Glomerular visceral epithelial cell (primary cell): ENCODE measurements around the gene ANKRD44.
A peak's percentile ranks its signal among the peaks of the same experiment; 100 is the strongest.

Source experiments
- DNase-seq: peaks from one replicate; pipeline ENCODE4 v3.0.0-alpha.2; 2016; ENCODE audit errors: extremely low spot score

The ANKRD44 gene

GRCh38 chr2:196957881-196958525 is 352.6 kb downstream of the ANKRD44 start:
- no peak for DNase-seq

- DNase-seq: no peak
These were observed 353.1 kb downstream of the ANKRD44 start for GRCh38 chr2:196957442-196957841.

- no peak for DNase-seq
These were observed 354.5 kb downstream of the ANKRD44 start for GRCh38 chr2:196956069-196956468.

- no peak for DNase-seq
These were observed 355.5 kb downstream of the ANKRD44 start for GRCh38 chr2:196955036-196955435.

- DNase-seq: no peak
These were observed 356.6 kb downstream of the ANKRD44 start for GRCh38 chr2:196954001-196954400.

GRCh38 chr2:196952936-196953335 is 357.6 kb downstream of the ANKRD44 start:
- no peak for DNase-seq

- DNase-seq: no peak
These were observed 358.6 kb downstream of the ANKRD44 start for GRCh38 chr2:196951973-196952372.

GRCh38 chr2:196949116-196949515 is 361.5 kb downstream of the ANKRD44 start:
- DNase-seq: no peak

GRCh38 chr2:196944570-196944969 is 366.0 kb downstream of the ANKRD44 start:
- DNase-seq: no peak

GRCh38 chr2:196941398-196942078 is 369.0 kb downstream of the ANKRD44 start:
- no peak for DNase-seq

GRCh38 chr2:196939371-196939770 is 371.2 kb downstream of the ANKRD44 start:
- peak; percentile 37 for DNase-seq
